ENCODE data around the gene SLC23A1.
"Not testable (repeated sequence)": the region's sequence is repeated elsewhere in the genome, so short reads cannot be mapped to it uniquely, and the experiment has no call there.

The SLC23A1 gene

GRCh38 chr5:139414581-139415130 lies 31.6 kb upstream of the SLC23A1 start:
- H3K27ac ChIP-seq: peak overlapping the region; percentile 79
- no peak for DNase-seq (ENCODE audit: low spot score)
- ChIA-PET POLR2A (ENCODE audit: low non-redundant PET) (interaction anchor here (1.4 kb wide), 1 partner anchor 11 kb away, joined by 6 read pairs; the partner anchor contains the start of gene SPATA24), CTCF (interaction anchor here (0.6 to 1.0 kb wide), 2 partner anchors 8 to 114 kb away, joined by 3 to 4 read pairs; no protein-coding TSS in a partner anchor)
- TF ChIP-seq CTCF (conservative IDR thresholded peaks at IDR 0.05; ENCODE audit: low read depth): no peak

- H3K27ac ChIP-seq: no peak overlapping the region
- ChIA-PET CTCF (interaction anchor here (1.0 kb wide), 1 partner anchor 8 kb away, joined by 3 read pairs; no protein-coding TSS in a partner anchor), POLR2A (ENCODE audit: low non-redundant PET) (no interaction called here)
- TF ChIP-seq CTCF (conservative IDR thresholded peaks at IDR 0.05; ENCODE audit: low read depth): no peak
- DNase-seq (ENCODE audit: low spot score): no peak
Measured at GRCh38 chr5:139413963-139414362, 30.9 kb upstream of the SLC23A1 start.

- CTCF ChIA-PET: no interaction called here
- H3K27ac ChIP-seq: no peak overlapping the region
- no peak for DNase-seq (ENCODE audit: low spot score)
- no peak for TF ChIP-seq CTCF (conservative IDR thresholded peaks at IDR 0.05; ENCODE audit: low read depth)
- POLR2A ChIA-PET (ENCODE audit: low non-redundant PET): no interaction called here
Measured at GRCh38 chr5:139413153-139413552, 30.1 kb upstream of the SLC23A1 start.

GRCh38 chr5:139410993-139411828 lies 28.1 kb upstream of the SLC23A1 start:
- TF ChIP-seq CTCF (conservative IDR thresholded peaks at IDR 0.05; ENCODE audit: low read depth): no peak
- ChIA-PET POLR2A (ENCODE audit: low non-redundant PET) (interaction anchor here (0.7 kb wide), 1 partner anchor 159 kb away, joined by 3 read pairs; no protein-coding TSS in a partner anchor), CTCF (interaction anchor here (0.6 to 1.3 kb wide), 5 partner anchors 102 to 733 kb away, joined by 4 to 7 read pairs (median 4); no protein-coding TSS in a partner anchor)
- no peak for DNase-seq (ENCODE audit: low spot score)
- H3K27ac ChIP-seq: no peak overlapping the region

GRCh38 chr5:139410121-139410992 lies 27.3 kb upstream of the SLC23A1 start:
- H3K27ac ChIP-seq: no peak overlapping the region
- DNase-seq (ENCODE audit: low spot score): no peak
- POLR2A ChIA-PET (ENCODE audit: low non-redundant PET): interaction anchor here (0.7 kb wide), 1 partner anchor 160 kb away, joined by 3 read pairs; no protein-coding TSS in a partner anchor
- CTCF ChIA-PET: interaction anchor here (0.5 to 1.3 kb wide), 6 partner anchors 70 to 892 kb away, joined by 3 to 7 read pairs (median 4); no protein-coding TSS in a partner anchor
- TF ChIP-seq CTCF (conservative IDR thresholded peaks at IDR 0.05; ENCODE audit: low read depth): no peak

- CTCF ChIA-PET: interaction anchor here (0.7 to 1.3 kb wide), 2 partner anchors 104 to 559 kb away, joined by 3 to 4 read pairs; no protein-coding TSS in a partner anchor
- H3K27ac ChIP-seq; POLR2A ChIA-PET (ENCODE audit: low non-redundant PET); DNase-seq (ENCODE audit: low spot score): not testable (repeated sequence)
Measured at GRCh38 chr5:139409116-139409515, 26.0 kb upstream of the SLC23A1 start.
